A549 (cell line): ENCODE data around the gene SLC39A10. TPM values are rescaled to one million over a fixed set of nuclear protein-coding genes. Genes with fewer than 3 reads are reported as not detected.

Experiments
- ATAC-seq, 2 experiments: fragments of 200-7000 bp in 1 of 2; fragments of >200 bp in 1 of 2; cut with Nextera tagmentation in 1 of 2; cut with Tn5 transposase in 1 of 2; 3 replicates each; pipeline versions ENCODE4 v1.8.0 to v1.9.1; 2018 to 2020; ENCODE audit warnings: mild to moderate bottlenecking in 1 of 2, moderate library complexity in 1 of 2
- CTCF ChIA-PET: fragments of 300-600 bp; sonication (Branson Sonifier 250); formaldehyde crosslinking; extraction: SDS; loops from one replicate; lab custom pipeline; 2021; ENCODE audit warnings: antibody characterized with exemption, inconsistent platforms; lab: Yijun Ruan, JAX
- POLR2A ChIA-PET: fragments of 350-600 bp; formaldehyde crosslinking; extraction: SDS; loops from one replicate; lab custom pipeline; 2021; ENCODE audit warnings: antibody characterized with exemption, inconsistent platforms; lab: Yijun Ruan, JAX
- DNase-seq, 2 experiments: peaks; one replicate each; pipeline versions ENCODE4 v3.0.0 to v3.0.0-alpha.2; 2011 to 2016; ENCODE audit warnings: low read depth in 1 of 2, low spot score in 1 of 2
- FAIRE-seq: peaks from 2 replicates; lab custom pipeline; 2011; peaks lifted over from hg19 to GRCh38; lab: Jason Lieb, UNC
- H3K27ac ChIP-seq, 2 experiments: fragments of >200 bp; sonication (Bioruptor Twin); formaldehyde crosslinking; 3 replicates each; pipeline ENCODE4 v1.5.1; 2016 to 2017
- H3K4me1 ChIP-seq: fragments of >200 bp; sonication (Bioruptor Twin); formaldehyde crosslinking; 3 replicates; pipeline ENCODE4 v1.6.1; 2016
- H3K4me2 ChIP-seq: fragments of >200 bp; sonication (Bioruptor Twin); formaldehyde crosslinking; 3 replicates; pipeline ENCODE4 v1.6.1; 2016
- H3K4me3 ChIP-seq: fragments of >200 bp; sonication (Bioruptor Twin); formaldehyde crosslinking; 3 replicates; pipeline ENCODE4 v1.5.1; 2016
- H3K9me3 ChIP-seq: fragments of >200 bp; sonication (Bioruptor Twin); formaldehyde crosslinking; 3 replicates; pipeline ENCODE4 v1.6.1; 2016
- BHLHE40 ChIP-seq: IDR thresholded peaks from 2 replicates; pipeline ENCODE4 v1.6.1; 2012; ENCODE audit warnings: low read depth, low read length, inconsistent platforms
- CEBPB ChIP-seq, 2 experiments: fragments of >200 bp in 1 of 2; sonication (Bioruptor Twin) in 1 of 2; formaldehyde crosslinking in 1 of 2; IDR thresholded peaks; 2 replicates each; pipeline ENCODE4 v1.6.1; 2012 to 2016
- EHF ChIP-seq: fragments of 250-450 bp; sonication (Bioruptor Pico); IDR thresholded peaks from 2 replicates; pipeline ENCODE4 v1.5.0; 2020; ENCODE audit warnings: mild to moderate bottlenecking
- ESRRA ChIP-seq: fragments of 150-350 bp; IDR thresholded peaks from 2 replicates; pipeline ENCODE4 v1.6.1; 2014; ENCODE audit warnings: mild to moderate bottlenecking, low read length, borderline replicate concordance
- FOSL2 ChIP-seq, 2 experiments: fragments of 450-650 bp in 1 of 2; fragments of >200 bp in 1 of 2; sonication (Bioruptor Twin) in 1 of 2; formaldehyde crosslinking; IDR thresholded peaks; 2 replicates each; pipeline versions ENCODE4 v1.5.0 to v1.6.1; 2016 to 2020; ENCODE audit warnings: mild to moderate bottlenecking in 1 of 2, moderate library complexity in 1 of 2
- GATA3 ChIP-seq: IDR thresholded peaks from 2 replicates; pipeline ENCODE4 v1.6.1; 2012; ENCODE audit warnings: borderline replicate concordance
- HDAC2 ChIP-seq: fragments of 200-600 bp; sonication (generic); IDR thresholded peaks from 2 replicates; pipeline ENCODE4 v1.6.1; 2016
- HOXA7 ChIP-seq: fragments of 250-450 bp; sonication (Bioruptor Pico); IDR thresholded peaks from 2 replicates; pipeline ENCODE4 v1.5.0; 2020; ENCODE audit warnings: mild to moderate bottlenecking, moderate library complexity
- JUN ChIP-seq, 2 experiments: fragments of >200 bp; sonication (Bioruptor Twin); formaldehyde crosslinking; IDR thresholded peaks; 2 replicates in 1 of 2; 3 replicates in 1 of 2; pipeline ENCODE4 v1.6.1; 2016 to 2017
- JUNB ChIP-seq: fragments of >200 bp; sonication (Bioruptor Twin); formaldehyde crosslinking; IDR thresholded peaks from 2 replicates; pipeline ENCODE4 v1.6.1; 2016
- KDM1A ChIP-seq: fragments of 200-600 bp; sonication (generic); IDR thresholded peaks from 2 replicates; pipeline ENCODE4 v1.6.1; 2016; ENCODE audit warnings: low read depth, mild to moderate bottlenecking
- POLR2AphosphoS2 ChIP-seq: conservative IDR thresholded peaks from 2 replicates; pipeline ENCODE4 v1.6.1; 2012; ENCODE audit warnings: low read length, improper control_type of control experiment, inconsistent platforms
- RAD21 ChIP-seq, 2 experiments: fragments of >200 bp in 1 of 2; sonication (Bioruptor Twin) in 1 of 2; formaldehyde crosslinking in 1 of 2; IDR thresholded peaks in 1 of 2; conservative IDR thresholded peaks in 1 of 2; 2 replicates in 1 of 2; 3 replicates in 1 of 2; pipeline ENCODE4 v1.6.1; 2012 to 2018; ENCODE audit warnings: inconsistent platforms in 1 of 2
- RARB ChIP-seq: fragments of 250-450 bp; sonication (Bioruptor Pico); IDR thresholded peaks from 2 replicates; pipeline ENCODE4 v1.8.0; 2021; ENCODE audit warnings: mild to moderate bottlenecking, moderate library complexity
- RCOR1 ChIP-seq: fragments of 150-350 bp; IDR thresholded peaks from 2 replicates; pipeline ENCODE4 v1.6.1; 2014; ENCODE audit warnings: antibody characterized with exemption, low read length, low read depth
- RFX5 ChIP-seq: fragments of 450-650 bp; IDR thresholded peaks from 2 replicates; pipeline ENCODE4 v1.7.1; 2014; ENCODE audit warnings: antibody characterized with exemption, mild to moderate bottlenecking, moderate library complexity
- RNF2 ChIP-seq: fragments of 200-600 bp; sonication (generic); IDR thresholded peaks from 2 replicates; pipeline ENCODE4 v1.6.1; 2016; ENCODE audit warnings: low read depth, mild to moderate bottlenecking, antibody characterized with exemption, moderate library complexity, borderline replicate concordance
- SMC3 ChIP-seq: fragments of >200 bp; sonication (Bioruptor Twin); formaldehyde crosslinking; IDR thresholded peaks from 3 replicates; pipeline ENCODE4 v1.6.1; 2018; ENCODE audit warnings: inconsistent platforms
- ZNF302 ChIP-seq: fragments of 250-450 bp; sonication (Bioruptor Pico); IDR thresholded peaks from 2 replicates; pipeline ENCODE4 v1.9.0; 2021; ENCODE audit warnings: inconsistent platforms, mild to moderate bottlenecking, moderate library complexity
- WGBS: methylation state at CpG from one replicate; pipeline ENCODE4 v1.1.6; 2017; ENCODE audit errors: missing lambda C conversion rate; 5-methylcytosine and 5-hydroxymethylcytosine counted together
- polyA plus RNA-seq, 4 experiments: library from polyadenylated mRNA; depleted of rRNA in 3 of 4; stranded (reverse); fragments of >200 nt; fragmentation: RNase III in 1 of 4; extraction: RNeasy Plus Mini Kit Qiagen cat#74134 plus additional on column Dnase treatment in 1 of 4; gene quantifications; 2 replicates in 3 of 4; 3 replicates in 1 of 4; pipeline ENCODE4 v1.2.3, GENCODE V29; 2011 to 2017
- TF ChIP-seq, protein P1 (sequence below): fragments of 250-450 bp; sonication (Bioruptor Pico); IDR thresholded peaks from 2 replicates; pipeline ENCODE4 v1.5.0; 2021; ENCODE audit warnings: mild to moderate bottlenecking, moderate library complexity, borderline replicate concordance
- TF ChIP-seq, protein P2 (sequence below): fragments of 250-450 bp; sonication (Bioruptor Pico); IDR thresholded peaks from 2 replicates; pipeline ENCODE4 v1.5.0; 2020; ENCODE audit warnings: low read depth, mild to moderate bottlenecking, moderate library complexity

Gene SLC39A10
- polyA plus RNA-seq, 2 of the 4 experiments (the other 2 are of a cell fraction) = 38.4 to 42.6 TPM

DNA sequence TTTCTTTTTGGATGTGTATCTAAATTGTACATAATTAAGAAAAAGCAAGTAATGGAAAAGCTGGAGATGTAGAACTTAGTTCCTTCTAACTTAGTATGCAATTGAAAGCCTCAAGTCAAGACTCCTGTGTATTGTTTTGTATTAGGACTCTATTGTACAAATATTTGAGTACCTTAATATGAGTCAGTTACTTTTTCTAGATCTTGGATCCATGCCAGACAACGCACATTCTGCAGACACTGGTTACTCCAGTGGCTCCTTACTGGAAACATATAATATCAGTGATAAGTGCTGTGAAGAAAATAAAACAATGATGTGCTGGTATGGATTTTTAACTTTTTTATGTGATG, 1.5 kb downstream of the SLC39A10 start:
- ATAC-seq = peak; percentile 21 to 47; a peak in 3 of 6 replicates
- POLR2A ChIA-PET = interaction anchor here (0.8 to 2.8 kb wide), 4 partner anchors 82 to 339 kb away, joined by 4 to 47 read pairs (median 5); no protein-coding TSS in a partner anchor
- peak overlapping the region; percentile 95 for H3K4me3 ChIP-seq
- no peaks in the 10 kb centered on the region for H3K9me3 ChIP-seq
- CTCF ChIA-PET = interaction anchor here (0.6 to 2.4 kb wide), 2 partner anchors 138 to 1104 kb away, joined by 3 to 16 read pairs; no protein-coding TSS in a partner anchor
- peaks cover 45% of the 10 kb centered on the region for H3K4me1 ChIP-seq
- peak; percentile 51 to 86 for DNase-seq
- H3K27ac ChIP-seq = peak overlapping the region; percentile 99
- TF ChIP-seq EHF (CRISPR knock-in tag) = no peak
- TF ChIP-seq JUNB = peak; percentile 22; the same call in 1 of the 2 replicates
- TF ChIP-seq RFX5 = no peak
- TF ChIP-seq HDAC2 = no peak
- peak in 1 of 2 experiments; percentile 15; a peak in 1 of 5 replicates for TF ChIP-seq RAD21 (conservative IDR thresholded peaks at IDR 0.05 in 1 of 2, IDR thresholded peaks at IDR 0.05 in 1 of 2)
- 0 out of 5 replicates have a peak, but pooled peaks of 1 of the 2 experiments have one; percentile 49 for TF ChIP-seq JUN (IDR thresholded peaks at IDR 0.05)
- no peak for TF ChIP-seq FOSL2 (IDR thresholded peaks at IDR 0.05)
- peak; percentile 67 for TF ChIP-seq FOSL2 (CRISPR knock-in tag; IDR thresholded peaks at IDR 0.05)
- peak in 1 of 2 experiments; percentile 13; a peak in 1 of 4 replicates for TF ChIP-seq CEBPB (IDR thresholded peaks at IDR 0.05)
- TF ChIP-seq HOXA7 (CRISPR knock-in tag) = no peak
- peak; percentile 12; the same call in 1 of the 3 replicates for TF ChIP-seq SMC3
- TF ChIP-seq RARB (CRISPR knock-in tag) = peak; percentile 10; the same call in 1 of the 2 replicates
- TF ChIP-seq BHLHE40 = no peak
- TF ChIP-seq, all 56 proteins: peak for 7
- H3K4me2 ChIP-seq = peak overlapping the region; percentile 68
- 0% methylated on average over 1 of the region's 1 CpG for WGBS
- peak; percentile 39 for FAIRE-seq

DNA sequence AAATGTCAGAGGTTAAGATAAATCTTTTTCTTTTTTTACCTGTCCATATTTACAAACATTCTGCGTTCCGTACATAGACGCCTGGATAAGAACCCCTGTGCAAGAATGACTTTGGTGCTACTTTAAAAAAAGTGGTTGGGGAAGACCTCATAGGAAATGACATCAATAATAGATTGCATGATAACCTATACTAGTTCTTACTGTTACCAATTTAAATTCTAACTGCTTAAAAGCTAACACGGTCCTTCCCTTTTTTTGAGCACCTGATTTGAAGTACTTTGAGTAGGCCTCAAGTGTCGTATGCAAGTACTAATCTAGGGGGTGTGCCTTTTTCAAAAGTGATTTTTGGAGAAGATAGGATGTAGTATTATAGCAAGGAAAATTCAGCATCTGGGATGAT, 2.1 kb downstream of the SLC39A10 start:
- CTCF ChIA-PET = interaction anchor here (1.1 to 2.5 kb wide), 10 partner anchors 77 to 408 kb away, joined by 3 to 16 read pairs (median 6); no protein-coding TSS in a partner anchor
- H3K4me3 ChIP-seq = peak overlapping the region; percentile 95

More for the DNA sequence above, 2.1 kb downstream of the SLC39A10 start:
- TF ChIP-seq, protein P1, sequence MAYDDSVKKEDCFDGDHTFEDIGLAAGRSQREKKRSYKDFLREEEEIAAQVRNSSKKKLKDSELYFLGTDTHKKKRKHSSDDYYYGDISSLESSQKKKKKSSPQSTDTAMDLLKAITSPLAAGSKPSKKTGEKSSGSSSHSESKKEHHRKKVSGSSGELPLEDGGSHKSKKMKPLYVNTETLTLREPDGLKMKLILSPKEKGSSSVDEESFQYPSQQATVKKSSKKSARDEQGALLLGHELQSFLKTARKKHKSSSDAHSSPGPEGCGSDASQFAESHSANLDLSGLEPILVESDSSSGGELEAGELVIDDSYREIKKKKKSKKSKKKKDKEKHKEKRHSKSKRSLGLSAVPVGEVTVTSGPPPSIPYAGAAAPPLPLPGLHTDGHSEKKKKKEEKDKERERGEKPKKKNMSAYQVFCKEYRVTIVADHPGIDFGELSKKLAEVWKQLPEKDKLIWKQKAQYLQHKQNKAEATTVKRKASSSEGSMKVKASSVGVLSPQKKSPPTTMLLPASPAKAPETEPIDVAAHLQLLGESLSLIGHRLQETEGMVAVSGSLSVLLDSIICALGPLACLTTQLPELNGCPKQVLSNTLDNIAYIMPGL (CRISPR knock-in tag) = no peak
- TF ChIP-seq POLR2AphosphoS2 = no peak
- TF ChIP-seq ESRRA = no peak
- TF ChIP-seq GATA3 = no peak
- no peak for TF ChIP-seq JUNB
- TF ChIP-seq RAD21 (conservative IDR thresholded peaks at IDR 0.05 in 1 of 2, IDR thresholded peaks at IDR 0.05 in 1 of 2) = no peak
- no peak for TF ChIP-seq KDM1A
- no peak for TF ChIP-seq RNF2
- TF ChIP-seq, protein P2, sequence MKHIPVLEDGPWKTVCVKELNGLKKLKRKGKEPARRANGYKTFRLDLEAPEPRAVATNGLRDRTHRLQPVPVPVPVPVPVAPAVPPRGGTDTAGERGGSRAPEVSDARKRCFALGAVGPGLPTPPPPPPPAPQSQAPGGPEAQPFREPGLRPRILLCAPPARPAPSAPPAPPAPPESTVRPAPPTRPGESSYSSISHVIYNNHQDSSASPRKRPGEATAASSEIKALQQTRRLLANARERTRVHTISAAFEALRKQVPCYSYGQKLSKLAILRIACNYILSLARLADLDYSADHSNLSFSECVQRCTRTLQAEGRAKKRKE (CRISPR knock-in tag) = no peak
- no peak for TF ChIP-seq RCOR1
- TF ChIP-seq ZNF302 (CRISPR knock-in tag) = no peak
- no peak for TF ChIP-seq HDAC2
- H3K27ac ChIP-seq = peak overlapping the region; percentile 79 to 99
- no peak for FAIRE-seq
- peak overlapping the region; percentile 68 for H3K4me2 ChIP-seq
- DNase-seq = peak in 1 of 2 experiments; percentile 11
- POLR2A ChIA-PET = interaction anchor here (1.2 to 1.3 kb wide), 2 partner anchors 125 to 138 kb away, joined by 4 to 8 read pairs; no protein-coding TSS in a partner anchor
- no peak for ATAC-seq
- H3K4me1 ChIP-seq = peaks cover 45% of the 10 kb centered on the region
- 31% methylated on average over 5 of the region's 5 CpGs for WGBS
- H3K9me3 ChIP-seq = no peaks in the 10 kb centered on the region
